Activated CD4-positive, alpha-beta T cell treated with anti-CD3 and anti-CD28 coated beads, Interleukin-2, amount 10 ng/mL, durations not matched to agents 7 days and 5 days (primary cell): ENCODE measurements around the gene LPCAT2. TPM values are rescaled to one million over a fixed set of nuclear protein-coding genes. Genes with fewer than 3 reads are reported as not detected.
A peak's percentile ranks its signal among the peaks of the same experiment; 100 is the strongest.

Source experiments
- CTCF ChIA-PET: fragments of 350-600 bp; sonication (Branson Sonifier 250); formaldehyde crosslinking; loops from one replicate; lab custom pipeline; 2021; ENCODE audit warnings: antibody characterized with exemption; lab: Charles Lee
- POLR2A ChIA-PET: fragments of 350-600 bp; sonication (Branson Sonifier 250); formaldehyde crosslinking; loops from one replicate; lab custom pipeline; 2021; ENCODE audit warnings: antibody characterized with exemption; lab: Charles Lee
- DNase-seq: peaks from one replicate; pipeline ENCODE4 v3.0.0-alpha.2; 2020
- H3K27ac Mint-ChIP-seq: one replicate; pipeline ENCODE4 v1.8.0; 2021; ENCODE audit warnings: mild to moderate bottlenecking, moderate library complexity, mixed read lengths
- H3K27me3 Mint-ChIP-seq: one replicate; pipeline ENCODE4 v1.8.0; 2021; ENCODE audit warnings: mixed read lengths
- H3K36me3 Mint-ChIP-seq: one replicate; pipeline ENCODE4 v1.8.0; 2021; ENCODE audit warnings: low read depth, mixed read lengths
- H3K4me1 Mint-ChIP-seq: one replicate; pipeline ENCODE4 v1.8.0; 2021; ENCODE audit warnings: mixed read lengths
- H3K4me3 Mint-ChIP-seq: one replicate; pipeline ENCODE4 v1.8.0; 2021; ENCODE audit warnings: mild to moderate bottlenecking, moderate library complexity, mixed read lengths
- H3K9me3 Mint-ChIP-seq: one replicate; pipeline ENCODE4 v1.8.0; 2021; ENCODE audit warnings: mixed read lengths
- total RNA-seq, 2 experiments: library from RNA; stranded (reverse); gene quantifications; one replicate each; pipeline ENCODE4 v1.2.3, GENCODE V29; 2021

The LPCAT2 gene
- under 1 TPM; 0.30 to 0.87 TPM for total RNA-seq

- POLR2A ChIA-PET = no interaction called here
- peaks cover 40% of the 10 kb centered on the region for H3K27me3 Mint-ChIP-seq
- CTCF ChIA-PET = no interaction called here
- peak within 1 kb of the TSS; percentile 50 for H3K27ac Mint-ChIP-seq
- H3K4me3 Mint-ChIP-seq = peak within 1 kb of the TSS; percentile 57
- H3K9me3 Mint-ChIP-seq = peaks cover 18% of the 10 kb centered on the region
- H3K36me3 Mint-ChIP-seq = no peaks in the 10 kb centered on the region
- peak; percentile 60 for DNase-seq
- peaks cover 9% of the 10 kb centered on the region for H3K4me1 Mint-ChIP-seq
Measured at GRCh38 chr16:55508941-55509931, at the start of gene LPCAT2. TSS of gene LPCAT2 (plus strand) at chr16:55509072. CDS start at chr16:55509182, 110 bp downstream.

- no peak overlapping the region for H3K27ac Mint-ChIP-seq
- no peak overlapping the region for H3K4me3 Mint-ChIP-seq
- H3K4me1 Mint-ChIP-seq = peaks cover 4% of the 10 kb centered on the region
- no peak for DNase-seq
- H3K27me3 Mint-ChIP-seq = no peaks in the 10 kb centered on the region
- ChIA-PET POLR2A (no interaction called here), CTCF (no interaction called here)
- no peaks in the 10 kb centered on the region for H3K36me3 Mint-ChIP-seq
- H3K9me3 Mint-ChIP-seq = no peaks in the 10 kb centered on the region
Measured at GRCh38 chr16:55462241-55462640, 46.6 kb upstream of the LPCAT2 start.

DNA sequence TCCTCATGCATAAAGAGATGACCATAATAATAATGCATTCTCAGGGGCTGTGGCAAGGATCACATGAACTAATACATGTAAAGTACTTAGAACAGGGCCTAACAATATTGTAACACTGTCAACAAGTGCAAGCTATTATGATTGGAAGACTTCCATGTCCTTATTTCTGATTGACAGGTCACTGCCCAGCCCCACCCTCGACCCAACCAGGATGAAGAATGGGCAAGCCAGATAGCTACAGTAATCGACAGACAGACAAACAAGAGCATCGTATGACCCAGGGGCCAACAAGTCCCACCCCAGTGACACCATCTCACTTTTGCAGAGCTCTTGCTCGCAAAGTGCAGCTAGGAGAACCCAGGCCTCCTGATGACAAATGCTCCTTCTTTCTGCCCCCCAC is 44.5 kb upstream of the LPCAT2 start:
- H3K27me3 Mint-ChIP-seq = no peaks in the 10 kb centered on the region
- POLR2A ChIA-PET = no interaction called here
- no peak overlapping the region for H3K4me3 Mint-ChIP-seq
- peaks cover 4% of the 10 kb centered on the region for H3K4me1 Mint-ChIP-seq
- H3K36me3 Mint-ChIP-seq = no peaks in the 10 kb centered on the region
- no peak for DNase-seq
- no peak overlapping the region for H3K27ac Mint-ChIP-seq
- no peaks in the 10 kb centered on the region for H3K9me3 Mint-ChIP-seq
- CTCF ChIA-PET = interaction anchor here (0.6 to 2.3 kb wide), 23 partner anchors 8 to 856 kb away, joined by 3 to 23 read pairs (median 5); no protein-coding TSS in a partner anchor

DNA sequence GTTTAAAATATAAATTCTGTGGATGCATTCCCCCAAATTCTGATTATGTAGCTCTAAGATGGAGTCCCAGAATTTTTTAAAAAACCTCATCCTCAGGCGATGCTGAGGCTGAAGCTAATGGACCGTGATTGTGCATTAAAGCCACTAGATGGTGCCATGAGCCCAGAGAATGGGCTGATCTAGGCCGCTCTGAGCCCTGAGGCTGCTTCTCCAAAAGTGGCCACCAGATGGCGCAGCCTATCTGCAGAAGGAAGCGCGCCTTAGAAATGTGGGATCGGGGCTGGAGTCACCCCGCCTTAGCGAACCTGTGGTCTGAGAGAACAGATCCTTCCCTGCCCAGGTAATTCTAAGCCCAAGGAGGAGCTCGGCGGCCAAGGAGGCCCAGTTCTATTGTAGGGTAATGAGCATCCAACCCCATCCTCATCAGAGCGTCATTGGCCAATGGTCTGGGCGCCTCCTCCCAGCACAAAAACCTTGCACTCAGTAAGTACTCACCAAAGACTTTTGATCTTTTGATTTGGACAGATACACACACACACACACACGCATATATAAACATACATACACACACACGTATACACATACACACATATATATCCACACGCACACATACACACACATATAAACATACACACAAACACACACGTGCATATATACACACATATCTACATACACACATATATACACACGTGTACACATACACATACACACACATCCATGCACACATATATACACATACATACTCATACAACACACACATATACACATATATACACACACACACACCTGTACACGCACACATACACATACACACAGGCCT is 43.6 kb upstream of the LPCAT2 start:
- ChIA-PET POLR2A (no interaction called here), CTCF (interaction anchor here (0.6 to 2.3 kb wide), 24 partner anchors 9 to 855 kb away, joined by 3 to 23 read pairs (median 4); no protein-coding TSS in a partner anchor)
- Mint-ChIP-seq H3K36me3 (no peaks in the 10 kb centered on the region), H3K4me1 (peaks cover 4% of the 10 kb centered on the region), H3K27ac (no peak overlapping the region), H3K27me3 (no peaks in the 10 kb centered on the region), H3K9me3 (no peaks in the 10 kb centered on the region), H3K4me3 (no peak overlapping the region)
- peak; percentile 87 for DNase-seq

GRCh38 chr16:55466209-55466608 is 42.7 kb upstream of the LPCAT2 start:
- Mint-ChIP-seq H3K4me3 (no peak overlapping the region), H3K9me3 (no peaks in the 10 kb centered on the region), H3K4me1 (peaks cover 4% of the 10 kb centered on the region), H3K36me3 (no peaks in the 10 kb centered on the region), H3K27ac (no peak overlapping the region), H3K27me3 (no peaks in the 10 kb centered on the region)
- DNase-seq = no peak
- ChIA-PET POLR2A (no interaction called here), CTCF (interaction anchor here (1.8 to 2.3 kb wide), 2 partner anchors 8 to 35 kb away, joined by 9 to 19 read pairs; no protein-coding TSS in a partner anchor)

- peaks cover 10% of the 10 kb centered on the region for H3K4me1 Mint-ChIP-seq
- ChIA-PET POLR2A (no interaction called here), CTCF (interaction anchor here (0.8 to 1.3 kb wide), 2 partner anchors 39 to 234 kb away, joined by 3 to 4 read pairs; no protein-coding TSS in a partner anchor)
- DNase-seq = no peak
- no peak overlapping the region for H3K4me3 Mint-ChIP-seq
- H3K36me3 Mint-ChIP-seq = no peaks in the 10 kb centered on the region
- H3K9me3 Mint-ChIP-seq = no peaks in the 10 kb centered on the region
- no peak overlapping the region for H3K27ac Mint-ChIP-seq
- H3K27me3 Mint-ChIP-seq = no peaks in the 10 kb centered on the region
Measured at GRCh38 chr16:55467898-55468297, 41.0 kb upstream of the LPCAT2 start.

GRCh38 chr16:55468352-55468990 is 40.4 kb upstream of the LPCAT2 start:
- Mint-ChIP-seq H3K4me3 (no peak overlapping the region), H3K27me3 (no peaks in the 10 kb centered on the region), H3K27ac (no peak overlapping the region), H3K4me1 (peaks cover 10% of the 10 kb centered on the region), H3K36me3 (no peaks in the 10 kb centered on the region), H3K9me3 (no peaks in the 10 kb centered on the region)
- no peak for DNase-seq
- CTCF ChIA-PET = no interaction called here
- POLR2A ChIA-PET = no interaction called here

GRCh38 chr16:55469821-55470532 is 38.9 kb upstream of the LPCAT2 start:
- no peak for DNase-seq
- POLR2A ChIA-PET = no interaction called here
- Mint-ChIP-seq H3K4me3 (no peak overlapping the region), H3K27me3 (no peaks in the 10 kb centered on the region), H3K27ac (no peak overlapping the region), H3K4me1 (peaks cover 10% of the 10 kb centered on the region), H3K9me3 (no peaks in the 10 kb centered on the region), H3K36me3 (no peaks in the 10 kb centered on the region)
- CTCF ChIA-PET = interaction anchor here (0.6 kb wide), 1 partner anchor 849 kb away, joined by 3 read pairs; no protein-coding TSS in a partner anchor

DNA sequence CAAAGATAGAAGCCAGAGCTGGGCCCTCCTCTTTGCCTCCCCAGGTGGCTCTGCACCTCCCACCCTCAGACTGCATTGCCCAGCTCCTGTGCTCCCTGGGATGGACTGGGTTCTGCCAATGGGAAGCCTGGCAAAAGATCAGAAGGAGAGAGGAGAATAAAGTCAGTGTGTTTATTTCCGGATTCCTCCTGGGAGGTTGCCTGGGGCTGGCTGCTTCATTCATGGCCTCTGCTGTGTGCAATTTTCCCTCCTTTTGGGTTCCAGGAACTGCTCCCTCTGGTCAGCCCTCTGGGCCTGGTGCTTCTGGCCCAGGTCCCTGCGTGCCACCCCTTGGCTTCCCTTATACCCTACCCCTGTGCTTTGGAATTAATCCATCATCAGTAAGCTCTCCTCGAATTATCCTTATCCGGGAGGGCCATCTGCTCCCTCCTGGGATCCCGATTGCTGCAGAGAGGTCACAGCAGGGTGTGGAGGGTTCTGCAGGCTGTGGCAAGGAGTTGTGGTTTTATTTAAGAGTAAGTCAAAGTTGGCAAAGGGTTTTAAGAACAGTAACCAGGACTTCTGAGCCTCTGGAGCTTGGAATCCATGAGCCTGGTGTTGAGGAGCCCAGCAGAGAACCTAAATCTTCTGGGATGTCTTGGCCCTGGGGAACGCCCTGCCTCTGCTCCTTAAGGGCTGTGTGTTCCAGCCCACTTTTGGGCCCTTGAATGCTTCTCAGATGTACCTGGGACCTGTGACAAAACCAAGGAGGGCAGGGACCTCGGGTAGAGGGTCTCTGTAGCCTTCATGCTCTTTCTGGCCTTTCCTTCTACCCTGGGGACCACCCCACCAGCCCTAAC is 38.1 kb upstream of the LPCAT2 start:
- CTCF ChIA-PET = interaction anchor here (0.6 to 0.7 kb wide), 2 partner anchors 15 to 340 kb away, joined by 3 read pairs; no protein-coding TSS in a partner anchor
- POLR2A ChIA-PET = no interaction called here
- no peaks in the 10 kb centered on the region for H3K9me3 Mint-ChIP-seq

DNA sequence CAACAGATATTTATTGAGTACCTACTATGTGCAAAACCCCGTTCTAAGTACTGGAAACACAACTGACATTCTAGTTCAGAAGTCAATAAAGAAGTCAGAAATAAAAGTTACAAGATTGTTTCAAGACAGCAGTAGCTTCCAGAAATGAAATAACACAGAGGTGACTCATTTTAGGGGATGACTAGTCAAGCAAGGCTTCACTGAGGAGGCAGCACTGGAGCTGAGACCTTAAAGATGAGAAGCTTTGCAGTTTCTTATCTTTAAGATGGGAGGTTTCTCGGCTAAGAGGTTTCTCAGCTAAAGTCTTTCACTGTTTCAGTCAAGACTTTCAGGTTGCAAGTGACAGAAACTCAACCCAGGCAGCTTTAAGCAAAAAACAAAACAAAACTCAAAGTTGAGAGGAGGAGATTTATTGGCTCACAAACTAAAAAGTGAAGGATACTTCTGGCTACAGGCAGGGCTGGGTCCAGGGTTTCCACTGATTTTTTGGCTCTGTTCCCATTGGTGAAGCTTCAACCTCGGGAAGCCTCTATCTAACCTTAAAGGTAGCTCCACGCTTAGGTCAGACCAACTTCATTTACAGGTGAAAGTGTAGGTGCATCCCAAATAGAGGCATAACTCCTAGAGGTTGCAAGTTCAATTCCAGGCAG is 37.3 kb upstream of the LPCAT2 start:
- no peak overlapping the region for H3K27ac Mint-ChIP-seq
- ChIA-PET CTCF (interaction anchor here (0.6 to 0.7 kb wide), 2 partner anchors 14 to 339 kb away, joined by 3 read pairs; no protein-coding TSS in a partner anchor), POLR2A (no interaction called here)
- H3K9me3 Mint-ChIP-seq = no peaks in the 10 kb centered on the region
- H3K4me1 Mint-ChIP-seq = peaks cover 6% of the 10 kb centered on the region
- DNase-seq = no peak
- no peaks in the 10 kb centered on the region for H3K36me3 Mint-ChIP-seq
- no peak overlapping the region for H3K4me3 Mint-ChIP-seq
- H3K27me3 Mint-ChIP-seq = no peaks in the 10 kb centered on the region

More for the DNA sequence above, 38.1 kb upstream of the LPCAT2 start:
- Mint-ChIP-seq H3K4me3 (no peak overlapping the region), H3K27me3 (no peaks in the 10 kb centered on the region), H3K4me1 (peaks cover 6% of the 10 kb centered on the region), H3K36me3 (no peaks in the 10 kb centered on the region), H3K27ac (no peak overlapping the region)
- no peak for DNase-seq

DNA sequence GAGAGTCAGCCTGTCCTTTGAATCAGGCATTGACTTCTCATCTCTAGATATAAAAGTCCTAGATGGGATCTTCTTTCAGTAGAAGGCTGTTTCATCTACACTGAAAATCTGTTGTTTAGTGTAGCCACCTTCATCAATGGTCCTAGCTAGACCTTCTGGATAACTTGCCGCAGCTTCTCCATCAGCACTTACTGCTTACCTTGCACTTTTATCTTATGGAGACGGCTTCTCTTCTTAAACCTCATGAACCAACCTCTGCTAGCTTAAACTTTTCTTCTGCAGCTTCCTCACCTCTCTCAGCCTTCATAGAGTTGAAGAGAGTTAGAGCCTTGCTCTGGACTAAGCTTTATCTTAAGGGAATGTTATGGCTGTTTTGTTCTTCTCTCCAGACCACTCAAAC is 35.3 kb upstream of the LPCAT2 start:
- H3K27ac Mint-ChIP-seq = no peak overlapping the region
- H3K27me3 Mint-ChIP-seq = peaks cover 13% of the 10 kb centered on the region
- CTCF ChIA-PET = interaction anchor here (3.7 kb wide), 1 partner anchor 8 kb away, joined by 19 read pairs; no protein-coding TSS in a partner anchor
- H3K4me3 Mint-ChIP-seq = no peak overlapping the region
- no peaks in the 10 kb centered on the region for H3K9me3 Mint-ChIP-seq
- peaks cover 6% of the 10 kb centered on the region for H3K4me1 Mint-ChIP-seq
- POLR2A ChIA-PET = no interaction called here
- no peaks in the 10 kb centered on the region for H3K36me3 Mint-ChIP-seq
- DNase-seq = no peak
